Activated CD8-positive, alpha-beta T cell treated with anti-CD3 and anti-CD28 coated beads for 36 hours (primary cell): ENCODE measurements around the gene SH3BP2. TPM values are rescaled to one million over a fixed set of nuclear protein-coding genes. Genes with fewer than 3 reads are reported as not detected.

Source experiments
- ATAC-seq: fragments of 200-7000 bp; cut with Tn5 transposase; one replicate; pipeline ENCODE4 v1.10.0; 2021; ENCODE audit warnings: mild to moderate bottlenecking, moderate library complexity
- CTCF ChIA-PET: fragments of 350-600 bp; sonication (Branson Sonifier 250); formaldehyde crosslinking; loops from one replicate; lab custom pipeline; 2021; ENCODE audit warnings: antibody characterized with exemption; lab: Charles Lee
- POLR2A ChIA-PET: fragments of 350-600 bp; sonication (Branson Sonifier 250); formaldehyde crosslinking; loops from one replicate; lab custom pipeline; 2021; ENCODE audit warnings: antibody characterized with exemption; lab: Charles Lee
- DNase-seq: peaks from one replicate; pipeline ENCODE4 v3.0.0-alpha.2; 2020
- H3K27ac Mint-ChIP-seq: one replicate; pipeline ENCODE4 v1.8.0; 2021; ENCODE audit warnings: mild to moderate bottlenecking, mixed read lengths
- H3K27me3 Mint-ChIP-seq: one replicate; pipeline ENCODE4 v1.8.0; 2021; ENCODE audit warnings: mixed read lengths
- H3K36me3 Mint-ChIP-seq: one replicate; pipeline ENCODE4 v1.8.0; 2021; ENCODE audit warnings: low read depth, mixed read lengths
- H3K4me1 Mint-ChIP-seq: one replicate; pipeline ENCODE4 v1.8.0; 2021; ENCODE audit warnings: low read depth, mixed read lengths
- H3K4me3 Mint-ChIP-seq: one replicate; pipeline ENCODE4 v1.8.0; 2021; ENCODE audit warnings: mild to moderate bottlenecking, moderate library complexity, mixed read lengths
- H3K9me3 Mint-ChIP-seq: one replicate; pipeline ENCODE4 v1.8.0; 2021; ENCODE audit warnings: mixed read lengths
- CTCF ChIP-seq: fragments of 200-600 bp; IDR thresholded peaks from one replicate; pipeline ENCODE4 v1.8.0; 2022; ENCODE audit warnings: antibody characterized with exemption, mild to moderate bottlenecking
- intact Hi-C: fragments of 100-400 bp; cut with micrococcal nuclease; formaldehyde crosslinking; loops from one replicate; pipeline ENCODE4 v1.10.0; 2022
- total RNA-seq, 2 experiments: library from RNA; stranded (reverse); gene quantifications; one replicate each; pipeline ENCODE4 v1.2.3, GENCODE V29; 2021

The SH3BP2 gene
- total RNA-seq, 2 experiments from 2014 or later = 54.8 to 59.0 TPM

DNA sequence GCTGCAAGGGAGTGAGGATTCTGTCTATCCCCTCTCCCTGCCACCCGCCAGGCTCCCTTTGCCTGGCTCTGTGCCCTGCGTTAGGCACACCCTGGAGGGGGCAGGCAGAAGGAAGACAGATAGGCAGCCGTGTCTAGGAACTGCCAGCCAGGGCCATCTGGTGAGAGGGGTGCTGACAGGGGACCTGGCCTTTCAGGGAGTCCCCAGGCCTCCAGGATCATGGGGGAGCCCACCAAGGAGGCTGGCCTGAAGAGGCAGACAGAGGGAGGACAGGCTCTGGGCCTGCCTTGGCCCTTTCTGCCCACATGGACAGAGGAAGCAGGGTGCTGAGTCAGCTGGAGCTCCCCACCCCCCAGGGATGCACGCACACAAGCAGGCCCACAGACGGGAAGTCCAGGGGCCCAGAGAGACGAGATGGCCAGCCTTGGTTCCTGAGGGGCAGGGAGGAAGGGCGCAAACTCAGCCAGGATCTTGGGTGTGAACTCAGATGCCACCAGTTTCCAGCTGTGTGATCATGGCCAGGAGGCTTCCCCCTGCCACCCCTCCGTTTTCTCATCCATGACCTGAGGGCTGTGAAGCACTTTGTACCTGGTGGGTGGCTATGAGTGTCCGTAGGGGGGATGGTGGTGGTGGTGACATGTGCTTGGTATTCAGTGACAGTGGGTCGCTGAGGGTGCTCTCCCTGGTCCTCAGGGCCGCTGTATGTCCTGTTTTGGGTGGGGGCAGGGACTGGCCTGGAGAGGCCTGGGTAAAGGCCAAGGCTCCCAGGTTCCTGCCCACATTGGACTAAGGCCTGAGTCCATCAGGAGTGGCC is 1.8 kb downstream of the SH3BP2 start:
- Mint-ChIP-seq H3K9me3 (no peaks in the 10 kb centered on the region), H3K27me3 (no peaks in the 10 kb centered on the region), H3K4me3 (peak overlapping the region; percentile 77), H3K4me1 (peaks cover 49% of the 10 kb centered on the region), H3K27ac (peak overlapping the region; percentile 78), H3K36me3 (peaks cover 2% of the 10 kb centered on the region)
- ATAC-seq = no peak
- ChIA-PET CTCF (no interaction called here), POLR2A (interaction anchor here (1.0 to 2.0 kb wide), 5 partner anchors 8 to 141 kb away, joined by 3 to 5 read pairs (median 4); no protein-coding TSS in a partner anchor)
- no peak for DNase-seq
- intact Hi-C loops = no loop called here
- no peak for TF ChIP-seq CTCF

- H3K9me3 Mint-ChIP-seq = no peaks in the 10 kb centered on the region
- ChIA-PET POLR2A (interaction anchor here (1.0 to 2.0 kb wide), 2 partner anchors 9 to 141 kb away, joined by 3 to 5 read pairs; no protein-coding TSS in a partner anchor), CTCF (no interaction called here)
- ATAC-seq = no peak
- no peak for DNase-seq
- no peaks in the 10 kb centered on the region for H3K27me3 Mint-ChIP-seq
- H3K4me1 Mint-ChIP-seq = peaks cover 50% of the 10 kb centered on the region
- intact Hi-C loops = no loop called here
- H3K27ac Mint-ChIP-seq = no peak overlapping the region
- peaks cover 2% of the 10 kb centered on the region for H3K36me3 Mint-ChIP-seq
- peak overlapping the region; percentile 77 for H3K4me3 Mint-ChIP-seq
- TF ChIP-seq CTCF = no peak
Observed at GRCh38 chr4:2795300-2795892, 2.5 kb downstream of the SH3BP2 start.

GRCh38 chr4:2795893-2796848 is 3.3 kb downstream of the SH3BP2 start:
- Mint-ChIP-seq H3K4me1 (peaks cover 57% of the 10 kb centered on the region), H3K9me3 (no peaks in the 10 kb centered on the region), H3K4me3 (no peak overlapping the region), H3K27me3 (no peaks in the 10 kb centered on the region), H3K27ac (no peak overlapping the region), H3K36me3 (peaks cover 2% of the 10 kb centered on the region)
- DNase-seq (no peak), ATAC-seq (no peak)
- intact Hi-C loops = no loop called here
- CTCF ChIA-PET = interaction anchor here (0.8 to 1.4 kb wide), 2 partner anchors 12 to 14 kb away, joined by 3 to 4 read pairs; no protein-coding TSS in a partner anchor
- POLR2A ChIA-PET = interaction anchor here (0.6 to 3.4 kb wide), 3 partner anchors 9 to 117 kb away, joined by 3 to 18 read pairs (median 4); no protein-coding TSS in a partner anchor
- no peak for TF ChIP-seq CTCF

- Mint-ChIP-seq H3K27me3 (no peaks in the 10 kb centered on the region), H3K9me3 (no peaks in the 10 kb centered on the region), H3K27ac (peak overlapping the region; percentile 84), H3K4me1 (peaks cover 62% of the 10 kb centered on the region), H3K36me3 (peaks cover 2% of the 10 kb centered on the region), H3K4me3 (no peak overlapping the region)
- no peak for TF ChIP-seq CTCF
- intact Hi-C loops = no loop called here
- ChIA-PET POLR2A (interaction anchor here (0.6 to 3.4 kb wide), 3 partner anchors 10 to 116 kb away, joined by 3 to 18 read pairs (median 4); no protein-coding TSS in a partner anchor), CTCF (interaction anchor here (0.8 to 1.4 kb wide), 3 partner anchors 13 to 15 kb away, joined by 3 to 4 read pairs (median 3); no protein-coding TSS in a partner anchor)
- ATAC-seq = no peak
- no peak for DNase-seq
Observed at GRCh38 chr4:2796849-2797544, 4.1 kb downstream of the SH3BP2 start.
